GM19372 (cell line): ENCODE results near the gene RIPOR2.

ENCODE experiments used
- ATAC-seq: cut with Tn5 transposase; IDR thresholded peaks from one replicate; pipeline ENCODE4 v1.9.1; 2021; ENCODE audit warnings: mild to moderate bottlenecking, low read depth, moderate library complexity; ENCODE audit not compliant: unreplicated experiment

The RIPOR2 gene

GRCh38 chr6:24909241-24910216 is 26.2 kb downstream of the RIPOR2 start:
- no peak for ATAC-seq

GRCh38 chr6:24908650-24909035 is 27.1 kb downstream of the RIPOR2 start:
- no peak for ATAC-seq

- ATAC-seq, result no peak
Observed at GRCh38 chr6:24907919-24908649, 27.7 kb downstream of the RIPOR2 start.

GRCh38 chr6:24906314-24906713 is 29.4 kb downstream of the RIPOR2 start:
- no peak for ATAC-seq

- no peak for ATAC-seq
Observed at GRCh38 chr6:24905483-24905882, 30.3 kb downstream of the RIPOR2 start.

- ATAC-seq, result no peak
Observed at GRCh38 chr6:24903681-24904080, 32.1 kb downstream of the RIPOR2 start.

- no peak for ATAC-seq
Observed at GRCh38 chr6:24902782-24903181, 33.0 kb downstream of the RIPOR2 start.

GRCh38 chr6:24901698-24902328 is 33.9 kb downstream of the RIPOR2 start:
- no peak for ATAC-seq

GRCh38 chr6:24900917-24901697 is 34.7 kb downstream of the RIPOR2 start:
- ATAC-seq, result no peak

- ATAC-seq, result no peak
Observed at GRCh38 chr6:24899997-24900325, 35.8 kb downstream of the RIPOR2 start.

GRCh38 chr6:24899136-24899996 is 36.4 kb downstream of the RIPOR2 start:
- ATAC-seq, result no peak

GRCh38 chr6:24898676-24899075 is 37.1 kb downstream of the RIPOR2 start:
- no peak for ATAC-seq

- ATAC-seq, result no peak
Observed at GRCh38 chr6:24897186-24897585, 38.6 kb downstream of the RIPOR2 start.

GRCh38 chr6:24893342-24893850 is 42.4 kb downstream of the RIPOR2 start:
- ATAC-seq, result no peak

- no peak for ATAC-seq
Observed at GRCh38 chr6:24891004-24891403, 44.8 kb downstream of the RIPOR2 start.

GRCh38 chr6:24890471-24890870 is 45.3 kb downstream of the RIPOR2 start:
- ATAC-seq, result no peak

GRCh38 chr6:24888715-24889370 is 46.9 kb downstream of the RIPOR2 start:
- ATAC-seq, result no peak

GRCh38 chr6:24887545-24888140 is 48.1 kb downstream of the RIPOR2 start:
- no peak for ATAC-seq
